GM06990 (cell line): ENCODE data around the gene SERPINE2.
A peak's percentile ranks its signal among the peaks of the same experiment; 100 is the strongest.

Experiments
- DNase-seq: peaks from one replicate; pipeline ENCODE4 v3.0.0-alpha.2; 2011; ENCODE audit not compliant: insufficient read length; ENCODE audit errors: extremely low read depth
- H3K27me3 ChIP-seq: replicated peaks from 2 replicates; pipeline ENCODE4 v1.6.0; 2011; ENCODE audit warnings: low read length; ENCODE audit not compliant: control insufficient read depth, insufficient read depth
- H3K36me3 ChIP-seq: 2 replicates; pipeline ENCODE4 v1.5.1; 2011; ENCODE audit warnings: low read length; ENCODE audit not compliant: control insufficient read depth, insufficient read depth
- H3K4me3 ChIP-seq: replicated peaks from 2 replicates; pipeline ENCODE4 v1.5.1; 2011; ENCODE audit warnings: low read depth, mild to moderate bottlenecking, control low read depth, low read length
- TF ChIP-seq, protein P1 (sequence below): IDR thresholded peaks from 2 replicates; pipeline ENCODE4 v1.5.1; 2011; ENCODE audit warnings: low read length, control low read depth, mild to moderate bottlenecking, inconsistent platforms; ENCODE audit not compliant: insufficient read depth, poor library complexity, severe bottlenecking

The SERPINE2 gene

DNA sequence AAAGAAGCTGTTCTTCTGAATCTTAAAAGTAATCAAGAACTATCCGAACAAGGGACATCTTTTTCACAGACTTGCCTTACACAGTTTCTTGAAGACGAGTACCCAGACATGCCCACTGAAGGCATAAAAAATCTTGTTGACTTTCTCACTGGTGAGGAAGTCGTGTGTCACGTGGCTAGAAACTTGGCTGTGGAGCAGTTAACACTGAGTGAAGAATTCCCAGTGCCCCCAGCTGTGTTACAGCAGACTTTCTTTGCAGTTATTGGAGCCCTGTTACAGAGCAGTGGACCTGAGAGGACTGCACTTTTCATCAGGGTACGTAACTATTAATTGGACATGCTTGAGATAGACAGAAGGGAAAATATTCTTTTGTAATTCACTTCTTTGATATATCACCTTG lies 79.4 kb downstream of the SERPINE2 start:
- TF ChIP-seq, protein P1, sequence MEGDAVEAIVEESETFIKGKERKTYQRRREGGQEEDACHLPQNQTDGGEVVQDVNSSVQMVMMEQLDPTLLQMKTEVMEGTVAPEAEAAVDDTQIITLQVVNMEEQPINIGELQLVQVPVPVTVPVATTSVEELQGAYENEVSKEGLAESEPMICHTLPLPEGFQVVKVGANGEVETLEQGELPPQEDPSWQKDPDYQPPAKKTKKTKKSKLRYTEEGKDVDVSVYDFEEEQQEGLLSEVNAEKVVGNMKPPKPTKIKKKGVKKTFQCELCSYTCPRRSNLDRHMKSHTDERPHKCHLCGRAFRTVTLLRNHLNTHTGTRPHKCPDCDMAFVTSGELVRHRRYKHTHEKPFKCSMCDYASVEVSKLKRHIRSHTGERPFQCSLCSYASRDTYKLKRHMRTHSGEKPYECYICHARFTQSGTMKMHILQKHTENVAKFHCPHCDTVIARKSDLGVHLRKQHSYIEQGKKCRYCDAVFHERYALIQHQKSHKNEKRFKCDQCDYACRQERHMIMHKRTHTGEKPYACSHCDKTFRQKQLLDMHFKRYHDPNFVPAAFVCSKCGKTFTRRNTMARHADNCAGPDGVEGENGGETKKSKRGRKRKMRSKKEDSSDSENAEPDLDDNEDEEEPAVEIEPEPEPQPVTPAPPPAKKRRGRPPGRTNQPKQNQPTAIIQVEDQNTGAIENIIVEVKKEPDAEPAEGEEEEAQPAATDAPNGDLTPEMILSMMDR = no peak
- DNase-seq = no peak
- Histone ChIP-seq H3K36me3 (peaks cover 1% of the 10 kb centered on the region), H3K27me3 (no peaks in the 10 kb centered on the region), H3K4me3 (no peak overlapping the region)

DNA sequence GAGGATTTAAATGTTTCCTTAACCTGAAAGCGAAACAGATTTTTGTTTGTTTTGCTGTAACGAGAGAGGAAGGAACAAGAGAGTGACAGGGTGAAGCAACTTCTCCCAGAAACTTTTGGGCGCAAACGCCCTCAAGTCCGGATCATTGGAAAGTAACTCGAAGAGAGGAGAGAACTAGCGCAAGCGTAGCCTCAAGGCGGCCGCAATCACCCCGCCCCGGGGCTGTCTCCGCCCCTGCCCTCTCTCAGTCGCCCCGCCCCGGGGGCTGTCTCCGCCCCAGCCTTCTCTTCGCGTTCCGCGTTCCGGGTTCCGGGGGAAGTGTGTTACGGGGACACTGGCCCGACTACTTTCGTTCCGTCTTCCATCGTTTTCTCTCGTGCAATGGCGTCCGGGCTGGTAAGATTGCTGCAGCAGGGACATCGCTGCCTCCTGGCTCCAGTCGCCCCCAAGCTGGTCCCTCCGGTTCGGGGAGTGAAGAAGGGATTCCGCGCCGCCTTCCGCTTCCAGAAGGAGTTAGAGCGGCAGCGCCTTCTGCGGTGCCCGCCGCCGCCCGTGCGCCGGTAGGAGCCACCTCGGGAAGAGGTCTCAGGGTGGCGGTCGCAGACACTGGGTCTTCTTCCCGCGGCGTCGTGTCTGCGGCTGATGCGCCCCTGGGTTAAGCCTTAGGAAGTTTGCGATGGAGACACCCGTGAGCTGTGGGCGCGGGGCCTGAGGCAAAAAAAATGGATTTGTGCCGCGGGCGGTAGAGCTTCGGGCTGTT lies 81.8 kb downstream of the SERPINE2 start, which contains the start of gene MRPL44:
MRPL44 (plus strand) TSS at position 372 of the 760 bp plus-strand sequence; CDS start at position 382, 10 bp downstream.
- Histone ChIP-seq H3K36me3 (no peaks in the 10 kb centered on the region; the same call in none of the 2 replicates), H3K4me3 (peak within 1 kb of the TSS; percentile 94), H3K27me3 (no peaks in the 10 kb centered on the region)
- DNase-seq = peak; percentile 94
- TF ChIP-seq, protein P1 = peak; percentile 4

DNA sequence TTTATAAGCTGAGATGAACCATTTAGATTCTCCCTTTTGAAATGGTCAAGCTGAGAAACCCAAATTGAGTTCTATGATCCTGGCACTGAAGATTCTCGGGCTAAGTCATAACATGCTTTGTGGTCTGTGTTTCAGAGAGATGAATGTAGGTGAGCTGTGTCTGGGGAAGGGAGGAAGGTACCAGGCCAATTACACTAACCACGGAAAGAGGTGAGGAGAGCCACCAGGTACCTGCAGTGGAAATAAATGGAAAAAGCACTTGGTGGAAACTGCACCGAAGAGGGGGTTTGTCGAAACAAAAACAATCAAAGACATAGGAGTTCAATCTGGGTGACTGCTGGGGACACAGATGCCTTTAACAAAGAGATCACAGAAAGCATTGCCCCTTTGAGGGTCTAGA lies 82.8 kb downstream of the SERPINE2 start:
- Histone ChIP-seq H3K36me3 (no peaks in the 10 kb centered on the region; the same call in 1 of the 2 replicates), H3K27me3 (no peaks in the 10 kb centered on the region), H3K4me3 (peak overlapping the region; percentile 94)
- no peak for DNase-seq
- TF ChIP-seq, protein P1 = no peak

DNA sequence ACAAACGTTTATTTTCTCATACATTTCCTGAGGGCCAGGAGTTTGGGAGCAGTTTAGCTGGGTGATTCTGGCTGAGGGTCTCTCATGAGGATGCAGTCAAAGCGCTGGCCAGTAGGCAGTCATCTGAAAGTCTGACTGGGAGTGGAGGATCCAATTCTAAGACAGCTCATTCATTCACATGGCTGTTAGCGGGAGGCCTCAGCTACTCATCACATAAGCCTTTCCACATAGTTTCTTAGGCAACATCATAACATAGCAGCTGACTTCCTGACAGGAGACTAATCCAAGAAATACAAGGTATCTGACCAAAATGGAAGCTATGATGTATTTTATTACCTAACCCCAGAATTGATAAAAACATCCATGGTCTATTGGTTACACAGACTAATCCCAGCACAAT lies 84.7 kb downstream of the SERPINE2 start:
- H3K4me3 ChIP-seq = no peak overlapping the region
- H3K27me3 ChIP-seq = no peaks in the 10 kb centered on the region
- DNase-seq = no peak
- no peaks in the 10 kb centered on the region for H3K36me3 ChIP-seq
- TF ChIP-seq, protein P1 = no peak

DNA sequence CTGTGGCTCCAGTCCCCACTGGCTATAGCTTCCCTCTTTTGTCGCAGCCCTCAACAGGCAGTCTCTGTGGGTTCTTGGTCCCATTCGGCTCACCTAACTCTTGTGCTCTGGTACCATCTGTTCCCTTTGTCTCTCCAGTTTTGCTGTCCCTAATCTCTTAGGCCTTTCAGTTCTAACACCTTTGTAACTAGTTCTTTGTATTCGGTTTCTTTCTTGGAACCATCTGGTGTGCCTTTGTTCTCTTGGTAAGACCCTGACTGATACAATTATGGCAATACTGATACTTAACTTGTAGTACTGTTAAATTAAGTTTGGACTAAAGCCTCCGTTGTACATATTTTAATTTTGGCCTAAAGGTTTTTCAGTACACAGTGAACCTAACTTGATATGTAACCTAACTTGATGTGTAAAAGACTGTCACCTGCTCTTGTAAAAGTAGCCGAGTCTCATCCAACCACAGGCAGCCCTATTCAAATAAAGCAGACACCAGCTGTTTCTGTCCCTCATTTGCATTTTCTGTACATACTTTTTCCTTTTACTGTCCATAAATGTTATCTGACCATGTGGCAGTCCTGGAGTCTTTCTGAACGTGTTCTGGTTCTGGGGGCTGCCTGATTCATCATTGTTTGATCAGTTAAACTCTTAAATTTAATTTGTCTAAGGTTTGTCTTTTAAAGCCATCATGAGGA lies 86.7 kb downstream of the SERPINE2 start:
- Histone ChIP-seq H3K4me3 (peak overlapping the region; percentile 55), H3K36me3 (no peaks in the 10 kb centered on the region), H3K27me3 (no peaks in the 10 kb centered on the region)
- peak; percentile 43 for DNase-seq
- TF ChIP-seq, protein P1 = no peak
